GM15510 (cell line): Measurements from ENCODE around the gene RAD52.

Experiments used
- POLR2A ChIP-seq: IDR thresholded peaks from 3 replicates; pipeline ENCODE4 v1.6.1; 2011; ENCODE audit warnings: borderline replicate concordance; ENCODE audit not compliant: insufficient read length; ENCODE audit errors: extremely low read depth

RAD52 gene

DNA sequence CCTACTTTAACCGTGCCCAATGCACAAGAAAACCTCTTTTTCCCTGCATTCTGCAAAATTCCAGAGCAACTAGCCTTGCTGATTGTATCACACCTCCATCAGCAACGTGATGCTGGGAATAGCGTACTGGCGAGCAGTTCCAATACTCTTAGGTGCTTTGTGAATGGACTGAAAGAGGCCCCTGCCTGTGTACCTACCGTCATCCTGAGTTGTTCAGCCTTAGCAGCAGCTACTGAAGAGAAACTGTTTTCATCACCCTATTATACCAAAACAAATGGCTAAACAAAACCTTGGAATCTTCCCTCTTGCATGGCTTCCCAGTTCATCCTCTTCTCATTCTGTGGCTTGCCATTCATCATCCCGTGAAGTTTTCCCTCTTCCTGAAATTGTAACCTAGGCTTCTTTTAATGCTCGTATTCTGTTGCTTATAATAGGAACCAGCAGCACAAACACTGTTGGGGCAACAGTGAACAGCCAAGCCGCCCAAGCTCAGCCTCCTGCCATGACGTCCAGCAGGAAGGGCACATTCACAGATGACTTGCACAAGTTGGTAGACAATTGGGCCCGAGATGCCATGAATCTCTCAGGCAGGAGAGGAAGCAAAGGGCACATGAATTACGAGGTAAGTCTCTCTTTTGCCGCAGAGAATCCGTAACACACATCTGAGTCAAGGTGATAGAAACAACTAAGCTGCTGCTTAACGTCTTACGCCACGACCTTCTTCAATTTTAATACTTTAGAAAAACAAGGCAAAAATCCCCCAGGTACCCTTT is 41.9 kb downstream of the RAD52 start:
- TF ChIP-seq POLR2A: no peak

DNA sequence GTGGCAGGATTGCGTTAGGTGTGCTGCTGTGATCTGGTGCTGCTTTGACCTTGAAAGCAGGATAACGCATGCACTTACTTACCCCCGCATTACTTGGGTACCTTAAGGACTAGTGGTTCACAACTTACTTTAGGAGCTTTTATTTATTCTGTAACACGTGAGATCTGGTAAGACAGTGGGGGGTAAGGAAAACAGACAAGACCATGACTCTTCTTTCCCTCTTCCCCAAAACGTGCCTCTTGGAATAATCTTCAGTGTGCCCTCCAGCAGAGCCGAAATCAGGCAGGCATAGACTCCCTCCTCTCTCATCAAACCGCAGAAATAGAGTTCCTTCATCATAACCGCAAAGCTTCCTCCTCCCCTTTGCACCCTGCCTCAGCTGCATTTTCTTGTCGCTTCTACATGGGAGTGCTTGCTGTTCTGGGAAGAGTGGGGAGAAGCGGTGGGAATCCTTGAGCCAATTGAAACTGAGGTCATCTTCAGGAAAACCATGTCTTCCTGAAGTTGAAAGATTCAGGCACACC is 43.4 kb downstream of the RAD52 start:
- no peak for TF ChIP-seq POLR2A

DNA sequence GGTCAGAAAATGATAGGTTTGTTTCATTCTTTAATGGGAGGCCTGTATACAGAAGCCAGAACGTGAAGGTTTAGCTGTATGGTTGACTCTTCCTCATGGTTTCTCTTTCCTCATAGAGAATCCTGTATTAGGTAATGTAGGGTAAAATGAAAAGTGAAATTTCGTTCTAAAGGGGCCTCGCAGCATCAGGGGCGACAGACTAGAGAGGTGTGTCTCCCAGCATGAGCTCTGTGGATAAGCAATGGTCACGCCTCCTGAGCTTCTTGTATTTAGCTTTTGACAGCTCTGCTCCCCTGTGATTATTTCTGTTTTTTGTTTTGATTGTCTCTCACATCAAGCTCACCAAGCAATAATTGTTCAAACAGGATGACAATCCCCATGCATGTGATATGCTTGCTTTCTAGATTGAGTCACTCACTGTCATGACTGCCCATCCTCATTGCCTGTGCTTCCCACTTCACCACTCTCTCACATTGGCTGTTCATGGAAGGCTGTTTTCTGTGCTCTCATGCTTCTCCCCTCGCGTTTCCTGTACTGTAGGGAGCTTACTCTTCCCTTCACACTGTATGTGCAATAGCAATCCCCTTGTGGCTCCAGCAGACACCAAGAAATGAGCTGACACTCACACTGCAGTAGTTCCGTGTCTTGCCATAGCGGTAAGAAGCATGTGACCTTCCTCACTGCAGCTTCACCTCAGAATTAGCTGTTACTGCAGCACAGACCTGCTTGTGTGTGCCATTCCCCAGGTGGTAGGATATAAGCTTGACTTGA is 44.0 kb downstream of the RAD52 start:
- no peak for TF ChIP-seq POLR2A

DNA sequence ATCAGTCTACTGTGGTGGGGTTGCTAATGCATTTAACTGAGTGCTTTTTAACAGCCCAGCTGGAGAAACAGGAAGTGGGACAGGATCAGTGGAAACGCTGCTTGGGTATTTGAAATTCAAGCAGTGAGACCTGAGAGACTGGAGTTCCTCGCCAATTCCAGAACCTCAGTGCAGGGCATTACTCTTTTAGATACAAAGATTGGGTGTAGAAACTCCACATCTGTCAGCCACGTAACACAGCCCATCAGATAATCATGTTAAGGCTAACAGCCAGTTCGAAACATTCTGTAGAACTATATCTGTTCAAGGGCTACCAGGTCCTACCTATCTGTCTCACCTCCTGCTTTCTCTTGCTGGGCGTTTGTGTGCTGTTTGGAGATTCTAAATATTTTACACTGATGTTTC is 45.5 kb downstream of the RAD52 start:
- TF ChIP-seq POLR2A: no peak

DNA sequence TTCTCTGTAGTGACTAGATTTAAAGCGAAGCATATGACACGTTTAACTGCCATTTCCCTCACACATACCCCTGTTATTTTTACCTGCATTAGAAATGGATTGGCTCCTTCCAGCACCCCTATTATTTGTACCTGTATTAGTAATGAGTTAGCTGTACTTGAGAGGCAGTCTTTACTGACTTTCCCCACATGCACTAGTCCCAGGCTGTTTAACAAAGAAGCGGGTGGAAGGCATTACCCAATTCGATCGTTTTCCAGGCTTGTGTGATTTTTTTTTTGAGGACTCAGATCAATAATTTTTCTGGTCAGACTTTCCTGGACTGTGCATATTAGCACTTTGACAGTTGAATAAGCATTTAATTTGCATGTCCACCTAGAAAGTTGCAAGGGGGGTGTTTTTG is 46.4 kb downstream of the RAD52 start:
- TF ChIP-seq POLR2A: no peak

DNA sequence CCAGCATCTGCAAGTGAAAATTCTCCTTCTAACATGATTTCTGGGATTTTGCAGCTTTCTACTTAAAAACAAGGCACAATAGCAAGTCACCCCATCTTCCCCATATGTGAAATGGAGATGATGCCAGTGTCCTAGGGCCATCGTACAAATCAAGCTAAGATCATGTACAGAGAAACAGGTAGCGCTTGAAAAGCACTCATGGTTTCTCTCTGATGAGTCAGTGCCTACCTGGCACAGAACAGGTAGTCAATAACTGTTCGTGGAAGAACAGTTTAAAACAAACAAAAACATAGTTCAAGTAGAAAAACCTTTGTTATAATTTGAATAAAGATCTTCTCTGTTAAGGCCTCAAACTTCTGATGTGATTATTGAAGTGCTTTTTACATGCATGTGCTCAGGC is 46.9 kb downstream of the RAD52 start:
- TF ChIP-seq POLR2A: no peak

DNA sequence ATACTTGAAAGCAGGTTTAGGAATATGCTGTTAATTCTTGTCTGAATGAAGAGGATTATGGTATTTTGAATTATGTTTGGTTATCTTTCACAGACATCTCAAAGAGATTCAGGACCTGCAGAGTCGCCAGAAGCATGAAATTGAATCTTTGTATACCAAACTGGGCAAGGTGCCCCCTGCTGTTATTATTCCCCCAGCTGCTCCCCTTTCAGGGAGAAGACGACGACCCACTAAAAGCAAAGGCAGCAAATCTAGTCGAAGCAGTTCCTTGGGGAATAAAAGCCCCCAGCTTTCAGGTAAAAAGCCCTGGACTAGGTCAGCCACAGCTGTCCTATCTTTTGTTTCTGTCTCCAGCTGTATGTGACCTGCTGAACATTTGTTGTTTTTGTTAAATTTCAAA is 52.1 kb downstream of the RAD52 start:
- no peak for TF ChIP-seq POLR2A

DNA sequence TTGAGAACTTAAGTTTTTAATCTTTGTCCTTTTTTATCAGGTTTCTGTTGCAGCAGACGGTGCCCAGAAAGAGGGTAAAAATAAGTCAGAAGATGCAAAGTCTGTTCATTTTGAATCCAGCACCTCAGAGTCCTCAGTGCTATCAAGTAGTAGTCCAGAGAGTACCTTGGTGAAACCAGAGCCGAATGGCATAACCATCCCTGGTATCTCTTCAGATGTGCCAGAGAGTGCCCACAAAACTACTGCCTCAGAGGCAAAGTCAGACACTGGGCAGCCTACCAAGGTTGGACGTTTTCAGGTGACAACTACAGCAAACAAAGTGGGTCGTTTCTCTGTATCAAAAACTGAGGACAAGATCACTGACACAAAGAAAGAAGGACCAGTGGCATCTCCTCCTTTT is 53.5 kb downstream of the RAD52 start:
- no peak for TF ChIP-seq POLR2A

DNA sequence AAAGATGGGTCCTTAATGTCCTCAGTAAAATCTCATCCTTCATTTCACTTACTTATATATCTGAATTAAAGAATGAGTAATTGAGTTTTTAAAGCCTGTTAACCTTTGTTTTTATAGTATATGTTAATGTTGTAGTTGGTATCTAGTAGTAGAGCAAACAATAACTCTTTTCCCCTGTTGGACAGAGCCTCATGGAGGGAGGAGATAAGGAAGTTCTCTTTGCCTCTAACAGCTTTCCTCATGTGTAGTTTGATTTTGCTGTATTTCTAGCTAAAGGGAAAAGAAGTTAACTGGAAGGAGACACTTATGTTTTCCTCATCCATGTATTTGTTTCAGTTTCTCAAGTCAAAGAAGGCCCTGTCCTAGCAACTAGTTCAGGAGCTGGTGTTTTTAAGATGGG is 55.3 kb downstream of the RAD52 start:
- TF ChIP-seq POLR2A: no peak

DNA sequence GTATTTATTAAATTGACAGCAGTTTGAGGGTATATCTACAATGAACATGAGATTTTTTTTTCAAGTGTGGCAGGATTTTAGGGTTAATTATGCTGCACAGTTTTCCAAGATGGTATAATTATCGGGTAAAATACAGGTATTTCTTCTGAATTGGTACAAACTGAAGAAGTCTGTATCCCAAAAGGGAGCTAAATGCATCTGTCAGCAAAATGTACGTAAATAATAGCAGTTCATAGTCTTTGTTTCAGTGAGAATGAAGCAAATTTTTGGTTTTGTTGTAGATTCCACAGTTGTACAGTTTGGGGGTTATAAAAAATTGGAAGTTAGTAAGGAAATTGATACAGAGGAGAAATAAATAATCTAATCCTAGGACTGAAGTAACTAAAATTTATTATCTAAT is 63.3 kb downstream of the RAD52 start:
- no peak for TF ChIP-seq POLR2A

DNA sequence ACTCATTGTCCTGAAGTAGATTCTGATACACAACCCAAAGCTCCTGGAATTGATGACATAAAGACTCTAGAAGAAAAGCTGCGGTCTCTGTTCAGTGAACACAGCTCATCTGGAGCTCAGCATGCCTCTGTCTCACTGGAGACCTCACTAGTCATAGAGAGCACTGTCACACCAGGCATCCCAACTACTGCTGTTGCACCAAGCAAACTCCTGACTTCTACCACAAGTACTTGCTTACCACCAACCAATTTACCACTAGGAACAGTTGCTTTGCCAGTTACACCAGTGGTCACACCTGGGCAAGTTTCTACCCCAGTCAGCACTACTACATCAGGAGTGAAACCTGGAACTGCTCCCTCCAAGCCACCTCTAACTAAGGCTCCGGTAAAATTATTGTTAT is 63.8 kb downstream of the RAD52 start:
- no peak for TF ChIP-seq POLR2A

DNA sequence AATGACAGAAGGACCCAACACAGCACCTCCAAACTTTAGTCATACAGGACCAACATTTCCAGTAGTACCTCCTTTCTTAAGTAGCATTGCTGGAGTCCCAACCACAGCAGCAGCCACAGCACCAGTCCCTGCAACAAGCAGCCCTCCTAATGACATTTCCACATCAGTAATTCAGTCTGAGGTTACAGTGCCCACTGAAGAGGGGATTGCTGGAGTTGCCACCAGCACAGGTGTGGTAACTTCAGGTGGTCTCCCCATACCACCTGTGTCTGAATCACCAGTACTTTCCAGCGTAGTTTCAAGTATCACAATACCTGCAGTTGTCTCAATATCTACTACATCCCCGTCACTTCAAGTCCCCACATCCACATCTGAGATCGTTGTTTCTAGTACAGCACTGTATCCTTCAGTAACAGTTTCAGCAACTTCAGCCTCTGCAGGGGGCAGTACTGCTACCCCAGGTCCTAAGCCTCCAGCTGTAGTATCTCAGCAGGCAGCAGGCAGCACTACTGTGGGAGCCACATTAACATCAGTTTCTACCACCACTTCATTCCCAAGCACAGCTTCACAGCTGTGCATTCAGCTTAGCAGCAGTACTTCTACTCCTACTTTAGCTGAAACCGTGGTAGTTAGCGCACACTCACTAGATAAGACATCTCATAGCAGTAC is 64.6 kb downstream of the RAD52 start:
- TF ChIP-seq POLR2A: no peak

DNA sequence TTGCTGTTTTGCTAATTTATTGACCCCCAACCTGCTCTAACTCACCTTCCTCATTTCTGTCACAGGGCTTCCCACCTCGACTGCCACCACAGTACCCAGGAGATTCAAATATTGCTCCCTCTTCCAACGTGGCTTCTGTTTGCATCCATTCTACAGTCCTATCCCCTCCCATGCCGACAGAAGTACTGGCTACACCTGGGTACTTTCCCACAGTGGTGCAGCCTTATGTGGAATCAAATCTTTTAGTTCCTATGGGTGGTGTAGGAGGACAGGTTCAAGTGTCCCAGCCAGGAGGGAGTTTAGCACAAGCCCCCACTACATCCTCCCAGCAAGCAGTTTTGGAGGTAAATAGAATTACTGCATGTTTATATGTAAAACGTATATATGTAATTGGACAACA is 68.8 kb downstream of the RAD52 start:
- no peak for TF ChIP-seq POLR2A

DNA sequence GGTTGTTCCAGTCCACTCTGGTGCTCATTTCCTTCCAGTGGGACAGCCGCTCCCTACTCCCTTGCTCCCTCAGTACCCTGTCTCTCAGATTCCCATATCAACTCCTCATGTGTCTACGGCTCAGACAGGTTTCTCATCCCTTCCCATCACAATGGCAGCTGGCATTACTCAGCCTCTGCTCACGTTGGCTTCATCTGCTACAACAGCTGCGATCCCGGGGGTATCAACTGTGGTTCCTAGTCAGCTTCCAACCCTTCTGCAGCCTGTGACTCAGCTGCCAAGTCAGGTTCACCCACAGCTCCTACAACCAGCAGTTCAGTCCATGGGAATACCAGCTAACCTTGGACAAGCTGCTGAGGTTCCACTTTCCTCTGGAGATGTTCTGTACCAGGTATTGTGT is 69.9 kb downstream of the RAD52 start:
- no peak for TF ChIP-seq POLR2A

DNA sequence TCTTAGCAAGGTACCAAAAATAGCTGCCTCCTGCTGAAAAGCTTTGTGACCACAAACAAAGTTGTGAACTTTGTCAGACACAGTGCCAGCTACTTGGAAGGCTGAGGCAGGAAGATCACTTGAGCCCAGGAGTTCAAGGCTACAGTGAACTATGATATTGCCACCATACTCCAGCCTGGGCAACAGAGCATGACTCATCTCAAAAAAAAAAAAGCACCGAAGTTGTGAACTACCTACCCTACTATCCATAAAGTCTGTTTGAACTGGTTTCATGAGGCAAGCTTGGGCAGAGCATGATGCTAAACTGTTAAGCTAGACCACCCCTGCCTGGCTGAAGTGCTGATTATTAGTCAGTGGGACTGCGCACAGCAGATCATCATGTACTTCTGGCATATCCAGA is 75.5 kb downstream of the RAD52 start:
- TF ChIP-seq POLR2A: no peak
